Ureter (tissue), 1 donor: Measurements from ENCODE around the gene RAD51B. TPM values are rescaled to one million over a fixed set of nuclear protein-coding genes. Genes with fewer than 3 reads are reported as not detected.
"Not testable (repeated sequence)": the region's sequence is repeated elsewhere in the genome, so short reads cannot be mapped to it uniquely, and the experiment has no call there.

Experiments used
- DNase-seq: peaks from one replicate; pipeline ENCODE4 v3.0.0-alpha.2; 2020; ENCODE audit warnings: low spot score
- total RNA-seq: library from RNA; stranded (reverse); gene quantifications from one replicate; pipeline ENCODE4 v1.2.4, GENCODE V29; 2023
- donor health status: DM: yes; HTN: yes; CAD: no.

Gene RAD51B
- total RNA-seq, 1 donor from 2014 or later = 36.6 TPM

DNA sequence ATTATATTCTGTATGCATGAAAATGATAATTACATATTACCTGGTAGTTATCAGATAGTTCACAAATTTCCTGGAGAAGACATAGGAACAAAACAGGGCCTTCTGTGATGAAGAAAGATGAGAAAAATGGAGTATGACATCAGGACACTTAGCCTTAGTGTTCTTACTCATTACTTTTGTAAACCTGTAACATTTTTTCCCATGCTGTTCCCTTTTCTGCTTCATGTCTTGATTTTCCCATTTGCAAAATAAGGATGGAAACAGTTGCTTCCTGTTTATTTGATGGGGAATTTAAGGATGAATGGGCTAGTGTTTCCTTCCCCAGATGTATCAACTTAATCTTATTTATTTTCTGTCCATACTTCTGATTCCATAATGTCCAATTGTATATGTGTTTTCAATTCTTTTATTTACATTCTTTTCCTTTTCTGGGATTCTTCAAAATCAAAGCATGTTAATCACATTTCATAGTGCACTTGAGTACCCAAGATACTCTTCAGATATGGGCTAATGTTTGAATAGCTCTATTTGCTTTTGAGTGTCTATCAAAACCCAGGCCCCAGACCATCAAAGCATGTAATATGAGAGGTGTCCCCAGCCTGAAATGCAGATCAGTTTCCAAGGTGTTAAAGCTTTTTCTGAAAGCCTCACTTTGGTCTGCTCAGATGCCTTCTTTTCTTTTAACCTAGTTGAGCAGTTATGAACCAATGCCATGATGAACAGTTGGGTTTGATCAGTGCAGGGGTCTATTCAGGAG is 260.5 kb downstream of the RAD51B start:
- DNase-seq = no peak

DNA sequence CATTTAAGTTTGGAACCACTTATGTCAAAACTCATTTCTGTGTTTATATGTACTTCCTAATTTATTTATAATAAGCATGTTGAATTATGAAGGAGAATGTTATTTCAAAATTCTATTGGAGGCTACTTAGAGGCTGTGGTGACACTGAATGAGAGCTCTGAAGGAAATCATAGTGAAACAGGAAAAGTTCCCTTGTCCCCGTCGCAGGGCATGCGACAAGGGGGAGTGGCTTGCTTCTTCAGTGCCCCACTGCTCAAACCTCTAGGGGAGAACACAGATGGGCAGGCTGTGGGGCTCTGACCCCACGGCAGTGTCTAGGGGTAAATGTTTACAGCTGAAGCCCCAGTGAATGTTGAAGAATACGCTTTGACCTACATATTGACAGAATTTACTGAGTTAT is 261.9 kb downstream of the RAD51B start:
- DNase-seq = no peak

DNA sequence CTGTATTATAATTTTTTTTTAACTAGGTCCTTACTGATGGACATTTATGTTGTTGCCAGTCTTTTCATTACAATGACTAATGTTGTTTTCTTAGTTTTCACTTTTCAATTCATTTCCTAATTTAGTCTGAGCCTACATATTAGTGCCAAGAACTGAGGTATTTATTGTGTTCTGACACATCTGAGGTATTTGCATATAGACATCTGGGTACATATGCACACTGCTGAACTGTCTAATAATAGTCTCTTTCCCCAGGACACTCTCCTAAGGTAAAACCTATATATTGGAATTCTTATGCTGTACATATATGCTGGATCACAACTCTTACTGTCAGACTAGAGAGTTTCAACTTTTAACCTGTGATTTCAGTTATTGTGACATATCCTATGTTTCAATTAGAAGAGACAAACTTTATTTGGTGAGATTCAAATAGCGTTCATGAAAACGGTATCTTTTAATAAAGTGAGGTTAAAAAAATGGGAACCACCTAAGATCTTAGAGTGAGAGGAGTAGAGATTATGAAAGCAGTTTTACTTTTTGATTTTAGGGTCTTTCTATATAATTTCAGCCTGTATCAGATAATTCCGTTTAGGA is 263.2 kb downstream of the RAD51B start:
- DNase-seq = no peak

DNA sequence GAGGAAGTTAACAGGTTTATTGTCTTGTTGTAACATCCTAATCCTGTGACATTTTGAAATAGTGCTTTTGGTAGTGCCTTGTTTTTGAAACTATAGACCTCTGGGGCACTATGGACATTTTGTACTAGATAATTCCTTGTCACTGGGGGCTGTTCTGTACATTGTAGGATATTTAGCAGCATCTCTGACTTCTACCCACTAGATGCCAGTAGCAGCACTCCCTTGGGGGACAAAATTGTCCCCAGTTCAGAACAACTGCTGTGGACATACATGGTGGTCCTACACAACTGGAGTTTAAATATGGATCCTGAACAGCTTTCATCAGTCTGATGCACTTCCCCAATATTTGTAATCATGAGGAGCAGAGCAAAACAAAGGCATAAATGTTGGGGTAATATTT is 264.7 kb downstream of the RAD51B start:
- no peak for DNase-seq

GRCh38 chr14:68085742-68086141 is 266.2 kb downstream of the RAD51B start:
- no peak for DNase-seq

- DNase-seq = no peak
Measured at GRCh38 chr14:68088451-68088854, 268.9 kb downstream of the RAD51B start.

- DNase-seq = no peak
Measured at GRCh38 chr14:68089146-68089731, 269.7 kb downstream of the RAD51B start.

GRCh38 chr14:68094158-68094557 is 274.6 kb downstream of the RAD51B start:
- no peak for DNase-seq

GRCh38 chr14:68094752-68095151 is 275.2 kb downstream of the RAD51B start:
- no peak for DNase-seq

DNA sequence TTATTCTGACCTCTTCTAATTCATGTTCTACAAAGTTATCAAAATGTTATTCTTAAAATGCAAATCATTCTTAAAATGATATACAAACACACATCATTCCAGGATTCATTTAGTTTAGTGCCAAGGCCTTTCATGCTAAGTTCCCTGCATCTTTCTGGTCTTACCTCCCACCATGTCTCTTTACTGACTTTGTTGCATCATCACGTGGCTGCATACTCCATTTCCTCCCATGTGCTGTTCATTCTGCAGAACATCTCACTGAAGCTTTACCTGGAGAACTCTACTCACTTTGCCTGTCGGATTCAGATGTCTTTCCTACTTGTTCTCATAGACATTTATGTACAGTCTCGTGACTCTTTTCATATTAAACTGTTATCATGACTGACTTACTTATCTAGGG is 278.1 kb downstream of the RAD51B start:
- no peak for DNase-seq

- no peak for DNase-seq
Measured at GRCh38 chr14:68098834-68099233, 279.3 kb downstream of the RAD51B start.

- DNase-seq = no peak
Measured at GRCh38 chr14:68099495-68100045, 280.0 kb downstream of the RAD51B start.

GRCh38 chr14:68101715-68102301 is 282.2 kb downstream of the RAD51B start:
- not testable (repeated sequence) for DNase-seq

- no peak for DNase-seq
Measured at GRCh38 chr14:68103853-68104252, 284.3 kb downstream of the RAD51B start.

DNA sequence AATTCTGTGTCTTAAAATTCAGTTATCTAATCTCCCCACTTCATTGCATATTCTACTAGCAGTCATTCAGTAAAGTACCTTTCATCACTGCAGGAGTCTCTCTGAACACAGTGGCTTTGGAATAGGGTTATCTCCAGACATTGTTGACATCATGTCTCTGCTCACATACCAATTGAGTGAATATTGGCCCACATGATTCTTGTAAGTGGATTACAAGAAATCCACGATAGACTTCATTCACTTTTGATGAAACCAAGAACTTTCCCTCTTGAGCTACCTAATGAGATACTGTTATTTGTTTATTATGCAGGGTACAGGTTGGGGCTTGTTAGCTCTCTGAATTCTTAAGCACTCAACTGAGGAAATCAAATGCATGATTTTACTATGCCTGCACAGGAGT is 284.9 kb downstream of the RAD51B start:
- DNase-seq = no peak

GRCh38 chr14:68105816-68106215 is 286.2 kb downstream of the RAD51B start:
- DNase-seq = no peak

- no peak for DNase-seq
Measured at GRCh38 chr14:68106456-68106855, 286.9 kb downstream of the RAD51B start.

- DNase-seq = no peak
Measured at GRCh38 chr14:68106905-68107304, 287.3 kb downstream of the RAD51B start.

DNA sequence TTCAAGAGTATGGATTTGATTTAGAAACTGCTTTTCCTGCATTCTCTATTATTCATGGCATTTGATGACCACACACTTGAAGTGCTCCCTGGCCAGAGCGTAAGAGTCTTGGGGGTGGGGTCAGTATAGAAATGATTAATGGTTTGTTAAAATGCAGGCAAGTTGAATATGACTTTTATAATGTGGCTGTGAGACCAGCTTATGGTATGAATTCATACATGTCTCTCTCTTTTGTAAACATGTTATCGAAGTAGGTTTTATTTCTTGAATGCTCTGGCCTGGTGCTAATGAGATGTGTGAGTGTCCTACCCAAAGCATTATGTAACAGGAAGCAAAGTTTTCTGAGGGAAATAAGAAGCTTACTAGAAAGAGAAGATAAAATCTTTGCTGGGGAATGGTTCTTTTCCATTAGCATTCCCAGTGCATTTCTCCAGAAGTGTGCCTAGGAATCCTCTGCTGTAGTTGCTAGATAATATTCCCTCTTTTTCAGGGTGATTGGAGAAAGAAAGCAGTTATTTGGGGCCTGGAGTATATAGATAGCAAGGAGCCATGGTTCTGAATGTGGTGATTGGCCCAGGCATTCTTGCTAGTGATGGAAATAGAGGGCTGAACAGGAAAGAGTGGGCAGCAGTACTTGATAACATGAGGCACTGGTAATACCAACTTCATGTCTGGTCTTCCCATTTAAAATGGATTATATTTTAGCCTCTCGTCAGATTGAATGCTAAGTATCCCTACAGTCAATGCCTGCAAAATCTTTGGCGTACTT is 289.7 kb downstream of the RAD51B start:
- DNase-seq = no peak

DNA sequence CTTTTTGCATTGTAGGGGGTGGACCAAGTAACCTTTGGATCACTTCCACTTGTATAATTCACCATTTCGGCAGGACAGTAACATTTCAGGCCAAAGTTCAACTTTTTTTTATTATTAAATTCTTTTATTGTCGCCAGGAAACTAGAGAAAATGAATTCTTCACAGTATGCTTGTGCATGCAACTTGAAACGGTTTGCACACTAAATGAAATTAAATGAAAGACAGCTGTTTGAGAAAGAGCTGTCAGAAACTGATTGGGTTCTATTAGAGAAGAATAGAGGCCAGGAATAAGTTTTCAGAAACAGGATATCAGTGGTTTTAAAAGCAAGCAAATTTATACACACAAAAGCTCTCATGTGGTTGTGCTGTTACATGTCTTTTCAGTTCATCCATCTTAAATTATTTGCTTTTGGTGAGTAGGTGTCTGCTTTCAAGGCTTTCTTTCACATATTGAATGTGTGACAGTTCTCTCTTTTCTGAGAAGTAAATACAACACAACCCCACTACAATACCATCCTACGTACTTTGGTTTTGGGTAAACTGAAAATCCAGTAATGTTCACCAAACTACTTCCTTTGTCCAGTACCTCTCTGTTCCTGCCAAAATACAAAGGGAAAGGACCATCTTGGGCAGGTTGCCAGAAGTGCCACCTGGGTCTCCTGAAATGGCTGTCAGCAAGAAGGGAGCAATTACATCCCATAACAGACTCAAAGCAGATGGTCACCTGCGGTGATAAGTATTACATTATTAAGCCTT is 291.7 kb downstream of the RAD51B start:
- DNase-seq = no peak

- no peak for DNase-seq
Measured at GRCh38 chr14:68111853-68112270, 292.3 kb downstream of the RAD51B start.
